Neural progenitor cell (in vitro differentiated cells): Measurements from ENCODE around the gene TP53BP2. TPM values are rescaled to one million over a fixed set of nuclear protein-coding genes. Genes with fewer than 3 reads are reported as not detected.

Experiments used
- DNase-seq: peaks from one replicate; pipeline ENCODE4 v3.0.0-alpha.2; 2016; ENCODE audit warnings: low spot score
- H2AFZ ChIP-seq: fragments of 200-600 bp; sonication (generic); replicated peaks from 2 replicates; pipeline ENCODE4 v1.6.1; 2016; ENCODE audit warnings: antibody characterized with exemption
- H3F3A ChIP-seq: fragments of 200-600 bp; sonication (generic); 2 replicates; pipeline ENCODE4 v1.6.1; 2016; ENCODE audit warnings: antibody characterized with exemption, low read depth
- H3K27ac ChIP-seq: fragments of 200-600 bp; sonication (generic); 2 replicates; pipeline ENCODE4 v1.5.1; 2016; ENCODE audit warnings: mild to moderate bottlenecking
- H3K27me3 ChIP-seq: fragments of 200-600 bp; sonication (generic); 2 replicates; pipeline ENCODE4 v1.6.1; 2016; ENCODE audit warnings: mild to moderate bottlenecking, moderate library complexity
- H3K36me3 ChIP-seq: fragments of 200-600 bp; sonication (generic); 2 replicates; pipeline ENCODE4 v1.5.1; 2016
- H3K4me1 ChIP-seq: fragments of 200-600 bp; sonication (generic); 2 replicates; pipeline ENCODE4 v1.6.1; 2016; ENCODE audit warnings: mixed run types
- H3K4me2 ChIP-seq: fragments of 200-600 bp; sonication (generic); 2 replicates; pipeline ENCODE4 v1.6.1; 2016
- H3K4me3 ChIP-seq: fragments of 200-600 bp; sonication (generic); 2 replicates; pipeline ENCODE4 v1.5.1; 2016
- H3K79me2 ChIP-seq: fragments of 200-600 bp; sonication (generic); 2 replicates; pipeline ENCODE4 v1.6.1; 2016; ENCODE audit warnings: low read depth
- H3K9ac ChIP-seq: fragments of 200-600 bp; sonication (generic); 2 replicates; pipeline ENCODE4 v1.6.1; 2016
- H3K9me3 ChIP-seq: fragments of 200-600 bp; sonication (generic); 2 replicates; pipeline ENCODE4 v1.5.1; 2016; ENCODE audit warnings: low read depth
- H4K20me1 ChIP-seq: fragments of 200-600 bp; sonication (generic); 2 replicates; pipeline ENCODE4 v1.6.1; 2016; ENCODE audit warnings: low read depth
- H3K27ac Mint-ChIP-seq: 3 replicates; pipeline ENCODE4 v1.8.0; 2021; ENCODE audit warnings: mixed read lengths
- H3K27me3 Mint-ChIP-seq: 2 replicates; pipeline ENCODE4 v1.8.0; 2022; ENCODE audit warnings: low read depth, mild to moderate bottlenecking, inconsistent platforms, moderate library complexity, mixed read lengths; ENCODE audit not compliant: insufficient read depth
- H3K36me3 Mint-ChIP-seq: 3 replicates; pipeline ENCODE4 v1.8.0; 2021; ENCODE audit warnings: mixed read lengths
- H3K4me1 Mint-ChIP-seq: 3 replicates; pipeline ENCODE4 v1.8.0; 2021; ENCODE audit warnings: mixed read lengths
- H3K4me3 Mint-ChIP-seq: 3 replicates; pipeline ENCODE4 v1.8.0; 2021; ENCODE audit warnings: mild to moderate bottlenecking, moderate library complexity, mixed read lengths
- H3K9me3 Mint-ChIP-seq: 3 replicates; pipeline ENCODE4 v1.8.0; 2020; ENCODE audit warnings: mixed read lengths
- EZH2 ChIP-seq: fragments of 200-600 bp; sonication (generic); IDR thresholded peaks from 2 replicates; pipeline ENCODE4 v1.6.1; 2017; ENCODE audit warnings: antibody characterized with exemption, mild to moderate bottlenecking, moderate library complexity
- EZH2phosphoT487 ChIP-seq: fragments of 200-600 bp; sonication (generic); IDR thresholded peaks from 2 replicates; pipeline ENCODE4 v1.6.1; 2017; ENCODE audit warnings: antibody characterized with exemption
- total RNA-seq: library from RNA; depleted of rRNA; stranded (reverse); fragments of >200 nt; gene quantifications from 2 replicates; pipeline ENCODE4 v1.2.3, GENCODE V29; 2015; ENCODE audit warnings: low replicate concordance
- TF ChIP-seq, protein P1 (sequence below): fragments of 200-600 bp; sonication (generic); IDR thresholded peaks from 2 replicates; pipeline ENCODE4 v1.5.1; 2017; ENCODE audit warnings: antibody characterized with exemption, mild to moderate bottlenecking

The TP53BP2 gene
- total RNA-seq, 1 donor from 2014 or later = 56.3 TPM

DNA sequence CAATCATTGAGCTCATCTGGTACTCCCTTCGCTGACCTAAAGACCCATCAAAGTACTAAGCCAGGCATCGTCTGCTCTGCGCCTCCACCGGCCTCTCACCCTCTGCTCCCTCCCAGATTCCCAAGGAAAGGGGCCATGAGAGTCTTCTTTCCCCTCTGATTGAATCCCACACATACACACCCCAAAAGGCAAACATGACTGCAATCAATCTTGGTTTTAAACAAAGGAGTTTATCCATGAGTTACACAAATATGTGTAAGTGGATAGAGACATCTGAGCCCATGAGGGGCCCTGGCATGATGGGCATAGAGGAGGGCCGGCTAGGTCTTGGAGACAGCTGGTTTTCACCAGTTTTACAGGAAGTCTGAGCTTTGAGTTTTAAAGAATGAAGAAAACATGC lies 82.5 kb downstream of the TP53BP2 start:
- Histone ChIP-seq H4K20me1 (no peaks in the 10 kb centered on the region), H3K9me3 (no peaks in the 10 kb centered on the region), H3K27me3 (no peaks in the 10 kb centered on the region), H3K9ac (no peak overlapping the region), H3F3A (peaks cover 10% of the 10 kb centered on the region), H3K36me3 (no peaks in the 10 kb centered on the region), H3K79me2 (no peaks in the 10 kb centered on the region), H3K4me2 (no peak overlapping the region), H2AFZ (no peak overlapping the region), H3K4me3 (no peak overlapping the region), H3K4me1 (peaks cover 7% of the 10 kb centered on the region), H3K27ac (no peak overlapping the region)
- TF ChIP-seq EZH2 = no peak
- TF ChIP-seq, protein P1, sequence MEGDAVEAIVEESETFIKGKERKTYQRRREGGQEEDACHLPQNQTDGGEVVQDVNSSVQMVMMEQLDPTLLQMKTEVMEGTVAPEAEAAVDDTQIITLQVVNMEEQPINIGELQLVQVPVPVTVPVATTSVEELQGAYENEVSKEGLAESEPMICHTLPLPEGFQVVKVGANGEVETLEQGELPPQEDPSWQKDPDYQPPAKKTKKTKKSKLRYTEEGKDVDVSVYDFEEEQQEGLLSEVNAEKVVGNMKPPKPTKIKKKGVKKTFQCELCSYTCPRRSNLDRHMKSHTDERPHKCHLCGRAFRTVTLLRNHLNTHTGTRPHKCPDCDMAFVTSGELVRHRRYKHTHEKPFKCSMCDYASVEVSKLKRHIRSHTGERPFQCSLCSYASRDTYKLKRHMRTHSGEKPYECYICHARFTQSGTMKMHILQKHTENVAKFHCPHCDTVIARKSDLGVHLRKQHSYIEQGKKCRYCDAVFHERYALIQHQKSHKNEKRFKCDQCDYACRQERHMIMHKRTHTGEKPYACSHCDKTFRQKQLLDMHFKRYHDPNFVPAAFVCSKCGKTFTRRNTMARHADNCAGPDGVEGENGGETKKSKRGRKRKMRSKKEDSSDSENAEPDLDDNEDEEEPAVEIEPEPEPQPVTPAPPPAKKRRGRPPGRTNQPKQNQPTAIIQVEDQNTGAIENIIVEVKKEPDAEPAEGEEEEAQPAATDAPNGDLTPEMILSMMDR = no peak
- TF ChIP-seq EZH2phosphoT487 = no peak
- Mint-ChIP-seq H3K27me3 (peaks cover 3% of the 10 kb centered on the region), H3K27ac (peak overlapping the region; percentile 58), H3K4me1 (peaks cover 5% of the 10 kb centered on the region), H3K9me3 (no peaks in the 10 kb centered on the region), H3K36me3 (peaks cover 26% of the 10 kb centered on the region), H3K4me3 (no peak overlapping the region)
- no peak for DNase-seq

DNA sequence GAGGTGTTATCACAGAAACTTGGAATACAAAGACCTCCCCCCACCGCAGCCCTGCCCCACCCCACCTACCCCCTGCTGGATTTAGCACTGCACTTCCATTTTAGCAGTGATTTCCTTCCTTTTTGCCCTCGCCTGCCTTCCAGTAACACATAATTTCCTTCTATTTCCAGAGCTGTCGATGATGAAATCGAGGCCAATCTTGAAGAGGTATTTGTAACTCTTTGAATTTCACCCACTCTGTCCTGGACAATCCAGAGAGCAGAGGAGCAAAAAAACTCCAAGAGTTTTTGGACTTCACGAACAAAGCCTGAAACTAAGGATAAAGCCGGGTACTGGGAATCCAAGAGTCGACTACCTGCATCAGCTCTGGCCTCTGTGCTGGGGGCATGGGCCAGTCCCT lies 84.3 kb downstream of the TP53BP2 start:
- Histone ChIP-seq H3K9me3 (no peaks in the 10 kb centered on the region), H3K9ac (no peak overlapping the region), H3K79me2 (no peaks in the 10 kb centered on the region), H3K4me2 (no peak overlapping the region), H3K27ac (no peak overlapping the region), H3F3A (peaks cover 10% of the 10 kb centered on the region), H3K36me3 (no peaks in the 10 kb centered on the region), H3K4me3 (no peak overlapping the region), H2AFZ (no peak overlapping the region), H3K4me1 (peaks cover 7% of the 10 kb centered on the region), H3K27me3 (no peaks in the 10 kb centered on the region), H4K20me1 (no peaks in the 10 kb centered on the region)
- no peaks in the 10 kb centered on the region for H3K9me3 Mint-ChIP-seq
- no peak overlapping the region for H3K27ac Mint-ChIP-seq
- H3K4me3 Mint-ChIP-seq = no peak overlapping the region
- DNase-seq = no peak
- TF ChIP-seq EZH2 = no peak
- TF ChIP-seq, protein P1 = no peak
- peaks cover 5% of the 10 kb centered on the region for H3K4me1 Mint-ChIP-seq
- H3K36me3 Mint-ChIP-seq = peaks cover 26% of the 10 kb centered on the region
- H3K27me3 Mint-ChIP-seq = peaks cover 5% of the 10 kb centered on the region

DNA sequence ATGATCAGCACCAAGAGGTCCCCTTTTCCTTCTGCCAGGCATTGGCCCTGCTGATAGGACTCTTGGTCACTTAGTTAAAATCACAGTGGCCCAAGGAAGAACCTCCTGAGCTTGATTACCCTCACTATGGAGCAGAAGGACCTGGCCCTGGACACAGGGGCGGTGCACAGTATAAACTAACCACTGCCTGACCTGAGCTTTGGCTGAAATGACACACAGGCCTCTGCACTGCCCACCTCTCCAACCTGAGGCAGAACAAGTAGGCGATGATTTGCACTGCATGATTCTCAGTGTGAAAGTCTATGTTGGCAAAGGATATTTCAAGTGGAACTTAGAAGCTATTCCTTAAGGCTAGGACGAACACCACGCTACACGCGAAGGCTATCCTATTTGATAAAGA lies 84.9 kb downstream of the TP53BP2 start:
- Histone ChIP-seq H3K79me2 (no peaks in the 10 kb centered on the region), H3K9me3 (no peaks in the 10 kb centered on the region), H3K27me3 (no peaks in the 10 kb centered on the region), H3K4me2 (no peak overlapping the region), H3F3A (peaks cover 10% of the 10 kb centered on the region), H3K36me3 (no peaks in the 10 kb centered on the region), H3K4me3 (no peak overlapping the region), H4K20me1 (no peaks in the 10 kb centered on the region), H3K9ac (no peak overlapping the region), H3K27ac (no peak overlapping the region), H2AFZ (no peak overlapping the region), H3K4me1 (peaks cover 7% of the 10 kb centered on the region)
- H3K4me3 Mint-ChIP-seq = no peak overlapping the region
- peaks cover 5% of the 10 kb centered on the region for H3K4me1 Mint-ChIP-seq
- no peak overlapping the region for H3K27ac Mint-ChIP-seq
- peaks cover 6% of the 10 kb centered on the region for H3K27me3 Mint-ChIP-seq
- peaks cover 26% of the 10 kb centered on the region for H3K36me3 Mint-ChIP-seq
- no peaks in the 10 kb centered on the region for H3K9me3 Mint-ChIP-seq
- no peak for TF ChIP-seq EZH2phosphoT487
- TF ChIP-seq EZH2 = no peak
- TF ChIP-seq, protein P1 = no peak
- DNase-seq = no peak
